Measurements from ENCODE around the gene CTXN1.

DNA sequence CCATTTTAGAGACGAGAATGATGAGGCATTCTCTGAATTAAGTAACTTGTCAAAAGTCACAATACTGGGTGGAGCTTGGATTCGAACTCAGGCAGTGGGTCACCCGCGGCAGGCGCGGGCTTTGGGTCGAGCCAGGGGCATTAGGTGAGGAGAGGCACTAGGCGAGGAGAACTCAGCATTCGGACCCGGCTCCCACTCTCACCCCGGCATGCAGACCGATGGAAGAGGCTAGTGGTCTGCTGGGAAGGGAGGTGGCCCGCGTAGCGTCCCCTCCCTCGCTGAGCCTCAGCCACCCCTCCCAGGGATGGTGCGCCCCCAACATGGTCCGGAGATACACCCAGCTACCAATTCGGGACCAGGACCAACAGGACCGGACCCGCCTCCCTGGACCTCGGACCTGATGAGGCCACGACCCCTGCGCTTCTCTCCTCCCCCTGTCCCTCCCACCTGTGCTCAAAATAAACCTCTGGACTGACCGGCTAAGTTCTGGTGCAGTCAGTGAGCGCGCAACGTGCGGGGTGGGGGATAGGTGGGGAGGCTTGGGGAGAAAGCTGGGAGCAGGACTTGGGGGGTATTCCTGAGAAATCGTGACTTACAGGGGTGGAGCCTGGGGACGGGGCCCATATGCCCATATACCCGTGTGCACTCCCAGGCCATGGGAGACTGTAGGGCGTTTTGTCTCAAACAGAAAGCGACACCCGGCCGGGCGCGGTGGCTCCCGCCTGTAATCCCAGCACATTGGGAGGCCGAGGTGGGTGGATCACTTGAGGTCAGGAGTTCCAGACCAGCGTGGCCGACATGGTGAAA is 7.1 kb downstream of the CTXN1 start:
- TF ChIP-seq, protein P1, sequence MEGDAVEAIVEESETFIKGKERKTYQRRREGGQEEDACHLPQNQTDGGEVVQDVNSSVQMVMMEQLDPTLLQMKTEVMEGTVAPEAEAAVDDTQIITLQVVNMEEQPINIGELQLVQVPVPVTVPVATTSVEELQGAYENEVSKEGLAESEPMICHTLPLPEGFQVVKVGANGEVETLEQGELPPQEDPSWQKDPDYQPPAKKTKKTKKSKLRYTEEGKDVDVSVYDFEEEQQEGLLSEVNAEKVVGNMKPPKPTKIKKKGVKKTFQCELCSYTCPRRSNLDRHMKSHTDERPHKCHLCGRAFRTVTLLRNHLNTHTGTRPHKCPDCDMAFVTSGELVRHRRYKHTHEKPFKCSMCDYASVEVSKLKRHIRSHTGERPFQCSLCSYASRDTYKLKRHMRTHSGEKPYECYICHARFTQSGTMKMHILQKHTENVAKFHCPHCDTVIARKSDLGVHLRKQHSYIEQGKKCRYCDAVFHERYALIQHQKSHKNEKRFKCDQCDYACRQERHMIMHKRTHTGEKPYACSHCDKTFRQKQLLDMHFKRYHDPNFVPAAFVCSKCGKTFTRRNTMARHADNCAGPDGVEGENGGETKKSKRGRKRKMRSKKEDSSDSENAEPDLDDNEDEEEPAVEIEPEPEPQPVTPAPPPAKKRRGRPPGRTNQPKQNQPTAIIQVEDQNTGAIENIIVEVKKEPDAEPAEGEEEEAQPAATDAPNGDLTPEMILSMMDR (IDR thresholded peaks at IDR 0.05), result no peak
- TF ChIP-seq POLR2AphosphoS5 (IDR thresholded peaks at IDR 0.05) (no peak), EP300 (IDR thresholded peaks at IDR 0.05) (no peak), POLR2A (IDR thresholded peaks at IDR 0.05) (no peak)

Measured in gastroesophageal sphincter (tissue), 3 donors.